ENCODE measurements around the gene SNU13.
"Not testable (repeated sequence)": the region's sequence is repeated elsewhere in the genome, so short reads cannot be mapped to it uniquely, and the experiment has no call there.

The SNU13 gene

GRCh38 chr22:41697126-41697775 is 8.6 kb upstream of the SNU13 start:
- Mint-ChIP-seq H3K4me3 (peak overlapping the region; percentile 49 to 57 (median 50)), H3K4me1 (peaks cover 8% of the 10 kb centered on the region), H3K36me3 (ENCODE audit: low read depth) (no peaks in the 10 kb centered on the region), H3K9me3 (no peaks in the 10 kb centered on the region), H3K27ac (peak overlapping the region; percentile 48 to 66 (median 64)), H3K27me3 (ENCODE audit: low read depth) (no peaks in the 10 kb centered on the region)
- peak; percentile 98 to 99 (median 99) for TF ChIP-seq CTCF (IDR thresholded peaks at IDR 0.05; ENCODE audit: unreplicated experiment in 3 of 3)

DNA sequence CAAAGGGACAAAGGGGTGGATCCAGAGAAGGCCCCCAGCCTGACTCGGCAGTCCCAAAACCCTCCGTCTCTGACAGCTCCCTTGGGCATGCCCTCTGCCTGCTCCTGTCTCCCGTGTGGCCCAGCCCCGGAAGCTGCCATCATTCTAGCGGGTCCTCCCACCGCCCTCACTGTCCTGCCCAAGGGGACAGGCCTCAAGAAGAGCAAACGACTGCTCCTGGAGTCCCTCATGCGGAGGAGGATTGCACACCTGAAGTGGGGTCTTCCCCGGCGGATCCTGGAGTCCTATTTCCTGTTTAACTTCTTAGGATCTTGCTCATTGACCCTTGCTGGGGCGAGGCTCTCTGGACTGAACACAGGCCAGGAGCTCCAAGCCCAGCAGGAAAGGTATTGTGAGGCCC is 8.0 kb upstream of the SNU13 start:
- Mint-ChIP-seq H3K4me1 (peaks cover 8% of the 10 kb centered on the region), H3K27me3 (ENCODE audit: low read depth) (no peaks in the 10 kb centered on the region), H3K4me3 (peak overlapping the region in 2 of 3 experiments; percentile 49 to 57), H3K36me3 (ENCODE audit: low read depth) (no peaks in the 10 kb centered on the region), H3K27ac (peak overlapping the region; percentile 48 to 66 (median 64)), H3K9me3 (no peaks in the 10 kb centered on the region)
- TF ChIP-seq CTCF (IDR thresholded peaks at IDR 0.05; ENCODE audit: unreplicated experiment in 3 of 3) = no peak

- H3K4me3 Mint-ChIP-seq = no peak overlapping the region
- H3K9me3 Mint-ChIP-seq = no peaks in the 10 kb centered on the region
- H3K36me3 Mint-ChIP-seq (ENCODE audit: low read depth) = no peaks in the 10 kb centered on the region
- peaks cover 8% of the 10 kb centered on the region for H3K4me1 Mint-ChIP-seq
- H3K27me3 Mint-ChIP-seq (ENCODE audit: low read depth) = no peaks in the 10 kb centered on the region
- no peak for TF ChIP-seq CTCF (IDR thresholded peaks at IDR 0.05; ENCODE audit: unreplicated experiment in 3 of 3)
- no peak overlapping the region for H3K27ac Mint-ChIP-seq
Measured at GRCh38 chr22:41695211-41695610, 6.5 kb upstream of the SNU13 start.

- Mint-ChIP-seq H3K27me3 (ENCODE audit: low read depth) (no peaks in the 10 kb centered on the region), H3K9me3 (no peaks in the 10 kb centered on the region), H3K27ac (peak overlapping the region; percentile 66 to 94 (median 76)), H3K4me3 (peak overlapping the region; percentile 84 to 98 (median 96)), H3K36me3 (ENCODE audit: low read depth) (no peaks in the 10 kb centered on the region), H3K4me1 (peaks cover 20% of the 10 kb centered on the region)
- TF ChIP-seq CTCF (IDR thresholded peaks at IDR 0.05; ENCODE audit: unreplicated experiment in 3 of 3) = no peak
Measured at GRCh38 chr22:41690476-41690875, 1.8 kb upstream of the SNU13 start.

GRCh38 chr22:41687901-41688364 is 734 bp downstream of the SNU13 start:
- H3K4me1 Mint-ChIP-seq = peaks cover 20% of the 10 kb centered on the region
- H3K4me3 Mint-ChIP-seq = peak overlapping the region; percentile 96 to 98 (median 97)
- H3K27me3 Mint-ChIP-seq (ENCODE audit: low read depth) = no peaks in the 10 kb centered on the region
- no peaks in the 10 kb centered on the region for H3K9me3 Mint-ChIP-seq
- peak overlapping the region; percentile 96 to 99 (median 99) for H3K27ac Mint-ChIP-seq
- no peak for TF ChIP-seq CTCF (IDR thresholded peaks at IDR 0.05; ENCODE audit: unreplicated experiment in 3 of 3)
- no peaks in the 10 kb centered on the region for H3K36me3 Mint-ChIP-seq (ENCODE audit: low read depth)

DNA sequence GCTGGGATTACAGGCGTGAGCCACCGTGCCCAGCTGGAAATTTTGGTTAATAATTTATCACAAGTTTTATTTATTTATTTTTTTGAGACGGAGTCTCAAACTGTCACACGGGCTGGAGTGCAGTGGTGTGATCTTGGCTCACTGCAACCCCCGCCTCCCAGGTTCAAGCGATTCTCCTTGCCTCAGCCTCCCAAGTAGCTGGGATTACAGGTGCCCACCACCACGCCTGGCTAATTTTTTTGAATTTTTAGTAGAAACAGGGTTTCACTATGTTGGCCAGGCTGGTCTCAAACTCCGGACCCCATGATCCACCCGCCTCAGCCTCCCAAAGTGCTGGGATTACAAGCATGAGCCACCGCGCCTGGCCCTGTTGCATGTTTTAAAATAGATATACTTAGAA is 1.8 kb downstream of the SNU13 start:
- Mint-ChIP-seq H3K4me1 (peaks cover 24% of the 10 kb centered on the region), H3K4me3 (peak overlapping the region; percentile 96 to 98 (median 97))
- H3K27ac Mint-ChIP-seq; H3K9me3 Mint-ChIP-seq; H3K27me3 Mint-ChIP-seq (ENCODE audit: low read depth); H3K36me3 Mint-ChIP-seq (ENCODE audit: low read depth): not testable (repeated sequence)

All from nephron (organoid).